Loucy (cell line): ENCODE data around the gene ABCB9.

Source experiments
- EZH2phosphoT487 ChIP-seq: fragments of 200-600 bp; IDR thresholded peaks from 2 replicates; pipeline ENCODE4 v1.6.1; 2018; ENCODE audit warnings: antibody characterized with exemption, mild to moderate bottlenecking, moderate library complexity, borderline replicate concordance
- TF ChIP-seq, protein P1 (sequence below): fragments of 200-600 bp; sonication (generic); conservative IDR thresholded peaks from 2 replicates; pipeline ENCODE4 v1.5.1; 2014; ENCODE audit warnings: mild to moderate bottlenecking, antibody characterized with exemption, low read length

DNA sequence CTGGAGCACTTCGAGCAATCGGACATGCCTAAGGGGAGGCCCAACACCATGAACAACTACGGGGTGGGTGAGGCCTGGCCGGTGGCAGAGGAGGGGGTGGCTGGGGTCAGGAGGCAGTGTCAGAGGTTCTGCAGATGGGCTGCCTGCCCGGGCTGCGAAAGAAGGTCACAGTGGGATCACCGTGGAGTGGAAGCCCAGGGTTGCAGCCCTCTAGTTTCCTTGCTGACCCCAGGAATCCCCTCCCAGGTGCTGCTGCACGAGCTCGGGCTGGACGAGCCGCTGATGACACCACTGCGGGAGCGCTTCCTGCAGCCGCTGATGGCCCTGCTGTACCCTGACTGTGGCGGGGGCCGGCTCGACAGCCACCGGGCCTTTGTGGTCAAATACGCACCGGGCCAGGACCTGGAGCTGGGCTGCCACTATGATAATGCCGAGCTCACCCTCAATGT, 12.3 kb upstream of the ABCB9 start:
- no peak for TF ChIP-seq EZH2phosphoT487
- TF ChIP-seq, protein P1, sequence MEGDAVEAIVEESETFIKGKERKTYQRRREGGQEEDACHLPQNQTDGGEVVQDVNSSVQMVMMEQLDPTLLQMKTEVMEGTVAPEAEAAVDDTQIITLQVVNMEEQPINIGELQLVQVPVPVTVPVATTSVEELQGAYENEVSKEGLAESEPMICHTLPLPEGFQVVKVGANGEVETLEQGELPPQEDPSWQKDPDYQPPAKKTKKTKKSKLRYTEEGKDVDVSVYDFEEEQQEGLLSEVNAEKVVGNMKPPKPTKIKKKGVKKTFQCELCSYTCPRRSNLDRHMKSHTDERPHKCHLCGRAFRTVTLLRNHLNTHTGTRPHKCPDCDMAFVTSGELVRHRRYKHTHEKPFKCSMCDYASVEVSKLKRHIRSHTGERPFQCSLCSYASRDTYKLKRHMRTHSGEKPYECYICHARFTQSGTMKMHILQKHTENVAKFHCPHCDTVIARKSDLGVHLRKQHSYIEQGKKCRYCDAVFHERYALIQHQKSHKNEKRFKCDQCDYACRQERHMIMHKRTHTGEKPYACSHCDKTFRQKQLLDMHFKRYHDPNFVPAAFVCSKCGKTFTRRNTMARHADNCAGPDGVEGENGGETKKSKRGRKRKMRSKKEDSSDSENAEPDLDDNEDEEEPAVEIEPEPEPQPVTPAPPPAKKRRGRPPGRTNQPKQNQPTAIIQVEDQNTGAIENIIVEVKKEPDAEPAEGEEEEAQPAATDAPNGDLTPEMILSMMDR = no peak
